ENCODE measurements around the gene TSPAN9.

DNA sequence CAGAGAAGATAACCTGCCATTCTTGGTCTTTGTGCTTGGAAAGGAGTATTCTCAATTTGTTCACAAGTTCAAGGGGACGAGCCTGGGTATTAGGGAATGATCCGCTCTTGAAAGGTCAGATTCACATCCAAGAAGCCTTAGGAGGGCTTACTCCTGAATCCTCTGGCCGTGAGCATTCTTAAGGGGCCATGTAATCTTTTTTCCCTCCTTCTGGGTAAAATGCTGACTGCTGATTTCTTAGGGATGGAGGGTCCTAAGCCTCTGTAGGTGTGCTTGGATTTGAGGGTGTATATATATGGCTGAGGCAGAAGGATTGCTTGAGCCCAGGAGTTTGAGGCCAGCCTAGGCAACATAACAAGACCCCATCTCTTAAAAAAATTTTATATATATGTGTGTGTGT is 149.1 kb downstream of the TSPAN9 start:
- TF ChIP-seq CTCF (IDR thresholded peaks at IDR 0.05; ENCODE audit: low read depth, low read length) (no peak), POLR2A (IDR thresholded peaks at IDR 0.05; ENCODE audit: extremely low read depth, insufficient read length) (no peak)

All from NB4 (cell line).